DMS 273 (cell line): ENCODE measurements around the gene PARD3B.
"Not testable (repeated sequence)": the region's sequence is repeated elsewhere in the genome, so short reads cannot be mapped to it uniquely, and the experiment has no call there.

Source experiments
- DNase-seq: peaks from one replicate; lab custom pipeline; 2025; ENCODE audit not compliant: unreplicated experiment; lab: John Stamatoyannopoulos, UW

PARD3B gene

GRCh38 chr2:205482399-205483081 lies 937.3 kb downstream of the PARD3B start:
- DNase-seq = no peak

GRCh38 chr2:205483095-205483494 lies 937.8 kb downstream of the PARD3B start:
- no peak for DNase-seq

GRCh38 chr2:205484215-205484614 lies 938.9 kb downstream of the PARD3B start:
- no peak for DNase-seq

- no peak for DNase-seq
Observed at GRCh38 chr2:205484764-205485163, 939.5 kb downstream of the PARD3B start.

GRCh38 chr2:205493528-205493927 lies 948.3 kb downstream of the PARD3B start:
- not testable (repeated sequence) for DNase-seq

GRCh38 chr2:205494537-205495235 lies 949.4 kb downstream of the PARD3B start:
- DNase-seq = no peak

GRCh38 chr2:205495819-205496218 lies 950.5 kb downstream of the PARD3B start:
- no peak for DNase-seq

GRCh38 chr2:205496370-205496769 lies 951.1 kb downstream of the PARD3B start:
- DNase-seq = no peak

GRCh38 chr2:205496772-205497171 lies 951.5 kb downstream of the PARD3B start:
- peak; percentile 29 for DNase-seq

- DNase-seq = no peak
Observed at GRCh38 chr2:205499006-205499405, 953.7 kb downstream of the PARD3B start.

- DNase-seq = no peak
Observed at GRCh38 chr2:205500065-205500464, 954.8 kb downstream of the PARD3B start.

- DNase-seq = no peak
Observed at GRCh38 chr2:205500951-205501350, 955.7 kb downstream of the PARD3B start.

GRCh38 chr2:205501826-205502225 lies 956.6 kb downstream of the PARD3B start:
- no peak for DNase-seq

- no peak for DNase-seq
Observed at GRCh38 chr2:205505371-205505770, 960.1 kb downstream of the PARD3B start.

- DNase-seq = no peak
Observed at GRCh38 chr2:205509655-205510054, 964.4 kb downstream of the PARD3B start.

- DNase-seq = no peak
Observed at GRCh38 chr2:205510345-205510744, 965.1 kb downstream of the PARD3B start.

- no peak for DNase-seq
Observed at GRCh38 chr2:205511221-205511620, 965.9 kb downstream of the PARD3B start.

- no peak for DNase-seq
Observed at GRCh38 chr2:205511641-205512040, 966.4 kb downstream of the PARD3B start.

- no peak for DNase-seq
Observed at GRCh38 chr2:205520311-205520710, 975.0 kb downstream of the PARD3B start.

- DNase-seq = no peak
Observed at GRCh38 chr2:205524656-205525055, 979.4 kb downstream of the PARD3B start.

- no peak for DNase-seq
Observed at GRCh38 chr2:205527801-205528200, 982.5 kb downstream of the PARD3B start.

GRCh38 chr2:205531072-205531471 lies 985.8 kb downstream of the PARD3B start:
- DNase-seq = no peak
